ENCODE measurements around the gene FBXL4.
"Not testable (repeated sequence)": the region's sequence is repeated elsewhere in the genome, so short reads cannot be mapped to it uniquely, and the experiment has no call there.

Gene FBXL4

DNA sequence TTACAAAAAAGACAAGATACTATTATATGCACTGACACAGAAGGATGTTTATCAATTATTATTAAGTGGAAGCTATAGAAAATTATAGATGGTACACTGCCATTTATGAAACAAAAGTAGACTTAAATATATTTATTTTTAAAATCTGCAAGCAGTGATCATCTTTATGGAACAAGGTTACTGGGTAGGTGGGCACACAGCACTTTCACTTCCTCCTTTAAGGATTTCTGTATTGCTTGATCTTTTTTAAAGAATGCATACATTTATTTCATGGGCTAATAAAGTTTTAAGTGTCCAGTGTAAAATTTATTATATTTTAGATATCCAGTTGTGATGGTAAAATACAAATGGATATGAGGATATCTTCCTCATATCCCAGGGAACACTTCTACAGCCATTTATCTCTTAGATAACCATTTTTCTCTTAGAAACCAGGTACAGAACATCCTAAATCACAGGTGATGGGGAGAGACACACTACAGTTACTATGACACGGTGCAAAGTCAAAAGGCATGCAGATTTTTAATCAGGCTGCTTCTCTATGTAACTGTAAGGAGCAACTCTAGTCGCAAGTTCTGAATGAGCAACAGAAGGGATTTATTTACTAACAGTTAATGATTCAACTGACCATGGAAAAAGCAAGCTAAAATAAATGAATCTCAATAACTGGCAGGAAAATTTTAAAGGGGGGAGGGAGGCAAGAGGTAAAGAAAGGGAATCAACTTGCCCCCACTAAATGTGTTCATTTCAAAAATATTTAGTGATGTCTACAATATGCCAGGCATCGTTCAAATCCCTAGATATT, 2.2 kb downstream of the FBXL4 start:
- no peak for DNase-seq

GRCh38 chr6:98944598-98945081, 3.1 kb downstream of the FBXL4 start:
- peak; percentile 21 for DNase-seq

- DNase-seq = no peak
These were observed 3.6 kb downstream of the FBXL4 start for GRCh38 chr6:98944168-98944567.

GRCh38 chr6:98942263-98942803, 5.4 kb downstream of the FBXL4 start:
- DNase-seq = no peak

DNA sequence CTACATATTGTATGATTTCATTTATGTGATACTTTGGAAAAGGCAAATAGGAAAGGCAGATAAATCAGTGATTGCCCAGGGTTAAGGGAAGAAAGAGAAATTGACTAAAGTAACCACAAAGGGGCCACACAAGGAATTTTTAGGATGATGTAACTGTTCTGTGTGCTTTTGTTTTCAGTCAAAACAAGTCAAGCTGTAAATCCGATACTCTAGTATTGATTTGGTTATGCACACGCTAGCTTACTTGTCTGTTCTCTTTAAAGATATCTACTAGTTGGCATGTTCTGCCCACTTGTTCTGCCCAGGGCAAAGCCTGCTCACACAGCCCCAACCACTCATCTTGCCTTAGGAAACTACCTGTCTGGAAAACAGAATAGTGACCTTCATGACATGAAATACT, 6.4 kb downstream of the FBXL4 start:
- peak; percentile 4 for DNase-seq

DNA sequence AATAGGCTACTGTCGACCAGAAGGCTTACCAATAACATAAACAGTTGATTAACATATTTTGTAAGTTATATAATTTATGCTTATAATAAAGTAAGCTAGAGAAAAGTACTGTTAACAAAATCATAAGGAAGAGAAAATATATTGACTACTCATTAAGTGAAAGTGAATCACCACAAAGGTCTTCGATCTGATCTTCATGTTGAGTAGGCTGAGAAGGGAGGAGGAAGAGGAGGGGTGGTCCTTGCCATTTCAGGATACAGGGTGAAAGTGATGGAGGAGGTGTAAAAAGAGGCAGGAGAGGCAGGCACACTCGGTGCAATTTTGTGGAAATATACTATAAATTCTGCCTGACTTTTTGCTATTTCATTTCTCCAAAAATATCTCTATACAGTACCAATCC, 10.4 kb downstream of the FBXL4 start:
- DNase-seq = no peak

- DNase-seq = no peak
These were observed 15.4 kb downstream of the FBXL4 start for GRCh38 chr6:98932381-98932780.

- DNase-seq = no peak
These were observed 16.1 kb downstream of the FBXL4 start for GRCh38 chr6:98931696-98932095.

GRCh38 chr6:98929498-98930060, 18.2 kb downstream of the FBXL4 start:
- DNase-seq = peak; percentile 25

DNA sequence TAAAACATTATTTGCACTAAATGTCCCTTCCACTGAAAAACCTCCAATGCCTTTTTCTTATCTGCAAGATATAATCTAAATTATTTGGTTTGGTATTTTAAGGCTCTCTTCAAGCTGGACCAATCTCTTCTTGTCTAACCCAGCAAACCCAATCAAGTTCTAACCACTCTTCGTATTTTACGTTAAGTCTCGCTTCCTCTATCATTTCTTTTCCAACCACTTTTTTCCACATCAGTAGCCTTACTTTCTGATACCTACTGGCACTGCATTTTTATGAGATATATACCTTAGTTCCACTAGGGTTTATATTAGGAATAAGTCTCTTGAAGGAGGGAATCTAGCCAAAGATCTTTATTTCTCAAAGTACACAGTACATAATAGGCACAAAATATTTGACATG, 19.1 kb downstream of the FBXL4 start:
- no peak for DNase-seq

DNA sequence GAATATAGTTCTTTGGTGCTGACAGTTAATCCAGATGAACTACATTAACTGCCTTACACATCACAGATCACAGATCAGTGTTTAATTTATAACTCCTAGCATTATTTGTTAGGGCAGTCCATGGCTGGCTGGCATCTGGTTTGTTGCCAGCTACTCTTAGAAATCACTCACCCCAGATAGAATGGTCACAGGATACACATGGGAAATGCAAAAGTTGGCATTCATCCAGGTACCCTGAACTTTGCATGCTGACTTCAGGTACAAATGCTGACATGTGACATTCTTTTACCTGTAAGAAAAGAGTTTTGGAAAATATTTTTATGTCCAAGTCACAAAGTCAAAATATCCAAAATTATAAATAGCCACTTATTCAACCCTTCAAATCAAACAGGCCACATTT, 20.2 kb downstream of the FBXL4 start:
- no peak for DNase-seq

GRCh38 chr6:98925831-98926230, 21.9 kb downstream of the FBXL4 start:
- DNase-seq = no peak

DNA sequence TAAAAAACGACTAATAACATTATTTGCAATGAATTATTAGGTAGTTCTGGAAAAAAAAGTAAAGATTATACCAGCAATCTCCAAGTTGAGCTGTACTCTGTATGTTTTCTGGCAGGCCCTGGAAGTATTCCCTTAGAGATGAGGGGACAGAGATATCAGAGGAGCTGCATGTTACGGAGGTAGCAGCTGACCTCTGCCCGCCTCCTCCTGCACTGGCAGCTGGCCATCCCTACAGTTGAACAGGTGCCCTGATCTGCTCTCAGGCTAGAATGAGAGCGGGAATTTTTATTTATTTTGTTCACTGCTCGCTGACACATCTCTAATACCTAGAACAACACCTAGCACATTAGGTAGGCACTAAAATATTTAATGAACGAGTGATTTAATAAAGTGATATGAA, 23.1 kb downstream of the FBXL4 start:
- no peak for DNase-seq

GRCh38 chr6:98920904-98921431, 26.8 kb downstream of the FBXL4 start:
- DNase-seq = no peak

DNA sequence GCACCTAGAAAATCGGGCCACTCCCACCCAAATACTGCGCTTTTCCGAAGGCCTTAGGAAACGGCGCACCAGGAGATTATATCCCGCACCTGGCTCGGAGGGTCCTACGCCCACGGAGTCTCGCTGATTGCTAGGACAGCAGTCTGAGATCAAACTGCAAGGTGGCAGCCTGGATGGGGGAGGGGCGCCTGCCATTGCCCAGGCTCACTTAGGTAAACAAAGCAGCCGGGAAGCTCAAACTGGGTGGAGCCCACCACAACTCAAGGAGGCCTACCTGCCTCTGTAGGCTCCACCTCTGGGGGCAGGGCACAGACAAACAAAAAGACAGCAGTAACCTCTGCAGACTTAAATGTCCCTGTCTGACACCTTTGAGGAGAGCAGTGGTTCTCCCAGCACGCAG, 36.8 kb downstream of the FBXL4 start:
- DNase-seq = not testable (repeated sequence)

DNA sequence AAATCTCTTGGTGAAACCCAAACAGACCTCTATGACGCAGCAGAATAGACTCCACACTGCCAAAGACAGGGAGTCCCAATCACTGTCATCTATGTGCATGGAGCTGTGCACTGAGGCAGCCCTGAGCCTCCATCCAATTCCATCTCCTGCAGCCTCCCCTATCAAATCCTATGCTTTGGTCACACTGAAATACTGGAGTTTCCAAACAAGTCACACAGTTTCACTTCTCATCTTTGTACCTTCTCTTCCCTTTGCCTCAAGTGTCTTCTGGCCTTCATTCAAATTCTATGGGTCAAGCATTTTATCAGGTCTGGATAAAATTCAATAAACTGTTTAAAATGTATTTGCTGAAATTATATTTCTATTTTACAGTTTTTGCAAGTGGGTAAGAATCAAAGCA, 38.5 kb downstream of the FBXL4 start:
- no peak for DNase-seq

GRCh38 chr6:98906342-98906741, 41.4 kb downstream of the FBXL4 start:
- not testable (repeated sequence) for DNase-seq

- DNase-seq = no peak
These were observed 42.0 kb downstream of the FBXL4 start for GRCh38 chr6:98905759-98906158.

- peak; percentile 42 for DNase-seq
These were observed 43.6 kb downstream of the FBXL4 start for GRCh38 chr6:98904096-98904495.

DNA sequence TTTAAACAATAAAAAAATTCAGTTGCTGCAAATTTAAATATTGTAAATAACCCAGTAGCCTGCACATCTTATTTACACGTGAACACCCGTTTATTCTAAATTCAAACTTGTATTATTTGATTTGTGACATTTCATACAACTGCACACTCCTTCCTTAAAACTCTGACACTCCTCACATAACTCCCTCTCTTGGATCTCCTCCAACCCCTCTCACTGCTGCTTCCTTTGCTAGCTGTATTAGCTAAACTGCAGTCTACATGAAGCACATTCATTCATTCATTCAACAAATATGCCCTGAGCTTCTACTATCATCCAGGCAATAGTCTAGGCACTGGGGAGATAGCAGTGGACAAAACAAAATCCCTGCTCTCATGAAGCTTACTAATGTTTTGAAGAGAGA, 47.0 kb downstream of the FBXL4 start:
- DNase-seq = no peak

- peak; percentile 41 for DNase-seq
These were observed 52.9 kb downstream of the FBXL4 start for GRCh38 chr6:98894810-98895209.

DNA sequence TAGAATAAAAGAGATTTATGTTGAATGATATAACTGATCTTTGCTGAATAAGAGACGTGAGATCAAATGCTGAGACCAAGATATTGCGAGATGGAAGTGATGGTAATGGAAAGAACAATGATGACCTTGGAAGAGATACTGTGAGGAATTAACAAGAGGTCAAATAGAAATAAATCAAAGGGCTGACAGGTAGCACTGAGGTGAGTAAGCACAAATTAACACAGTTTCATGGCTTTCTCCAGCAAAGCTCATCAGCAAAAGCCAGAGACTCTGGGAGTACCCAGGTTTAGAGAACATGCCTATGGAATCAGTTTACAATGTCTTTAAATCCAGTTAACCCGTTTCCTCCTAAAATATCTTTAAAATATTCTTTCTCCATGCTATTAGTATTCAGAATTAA, 60.1 kb downstream of the FBXL4 start:
- no peak for DNase-seq

GRCh38 chr6:98885330-98885729, 62.4 kb downstream of the FBXL4 start:
- DNase-seq = no peak

GRCh38 chr6:98880486-98880885, 67.3 kb downstream of the FBXL4 start:
- no peak for DNase-seq

Data from fibroblast of skin of right biceps (primary cell).